B cell (primary cell): ENCODE measurements around the gene CHD6. TPM values are rescaled to one million over a fixed set of nuclear protein-coding genes. Genes with fewer than 3 reads are reported as not detected.

Experiments
- ATAC-seq: fragments of 200-7000 bp; cut with Tn5 transposase; one replicate; pipeline ENCODE4 v1.10.0; 2021; ENCODE audit warnings: low read depth, mild to moderate bottlenecking, moderate number of reproducible peaks, moderate library complexity
- CTCF ChIA-PET: fragments of 350-600 bp; sonication (Branson Sonifier 250); formaldehyde crosslinking; loops from one replicate; lab custom pipeline; 2021; ENCODE audit warnings: antibody characterized with exemption, inconsistent platforms; lab: Charles Lee
- POLR2A ChIA-PET: fragments of 350-600 bp; sonication (Branson Sonifier 250); formaldehyde crosslinking; loops from one replicate; lab custom pipeline; 2021; ENCODE audit warnings: antibody characterized with exemption; lab: Charles Lee
- DNase-seq: peaks from one replicate; pipeline ENCODE4 v3.0.0; 2013
- H2AFZ ChIP-seq: 2 replicates; pipeline ENCODE4 v1.6.1; 2012; ENCODE audit warnings: mild to moderate bottlenecking, low read depth, low read length; ENCODE audit not compliant: insufficient read depth, poor library complexity, severe bottlenecking
- H3K27ac ChIP-seq, 2 donors: 1 replicate in 1 of 2; 2 replicates in 1 of 2; pipeline ENCODE4 v1.5.1; 2012 to 2013; ENCODE audit warnings: low read length in 2 of 2, mild to moderate bottlenecking in 2 of 2, moderate library complexity in 1 of 2
- H3K27me3 ChIP-seq, 4 experiments: fragments of 200-600 bp in 1 of 4; sonication (generic) in 1 of 4; replicated peaks in 1 of 4; 1 replicate in 2 of 4; 2 replicates in 2 of 4; pipeline versions ENCODE4 v1.6.1 to v1.7.0; 2013 to 2016; ENCODE audit warnings: low read length in 3 of 4, mild to moderate bottlenecking in 2 of 4, mixed read lengths in 1 of 4, moderate library complexity in 1 of 4; ENCODE audit not compliant: insufficient read depth in 4 of 4, control insufficient read depth in 3 of 4; ENCODE audit errors: control extremely low read depth in 1 of 4
- H3K36me3 ChIP-seq, 2 experiments: replicated peaks in 1 of 2; 1 replicate in 1 of 2; 2 replicates in 1 of 2; pipeline versions ENCODE4 v1.6.1 to v1.7.1; 2013; ENCODE audit warnings: low read length in 1 of 2; ENCODE audit not compliant: insufficient read depth in 2 of 2, control insufficient read depth in 1 of 2; ENCODE audit errors: control extremely low read depth in 1 of 2, extremely low read depth in 1 of 2
- H3K4me1 ChIP-seq, 2 donors: fragments of 200-600 bp in 1 of 2; sonication (generic) in 1 of 2; 1 replicate in 1 of 2; 2 replicates in 1 of 2; pipeline versions ENCODE4 v1.5.1 to v1.6.1; 2013 to 2017; ENCODE audit warnings: low read length in 2 of 2; ENCODE audit not compliant: control insufficient read depth in 2 of 2, insufficient read depth in 2 of 2
- H3K4me2 ChIP-seq: replicated peaks from 2 replicates; pipeline ENCODE3; 2012; ENCODE audit warnings: mild to moderate bottlenecking, low read depth, low read length; ENCODE audit not compliant: poor library complexity, severe bottlenecking
- H3K4me3 ChIP-seq, 5 experiments: fragments of 200-600 bp in 1 of 5; sonication (generic) in 1 of 5; 1 replicate in 3 of 5; 2 replicates in 2 of 5; pipeline versions ENCODE4 v1.5.1 to v1.7.0; 2011 to 2016; ENCODE audit warnings: low read length in 4 of 5, mild to moderate bottlenecking in 4 of 5, low read depth in 2 of 5, control low read depth in 1 of 5, moderate library complexity in 1 of 5; ENCODE audit not compliant: insufficient read depth in 1 of 5; ENCODE audit errors: control extremely low read depth in 1 of 5, extremely low read depth in 1 of 5
- H3K79me2 ChIP-seq: fragments of 200-600 bp; sonication (generic); one replicate; pipeline ENCODE4 v1.6.0; 2016; ENCODE audit warnings: low read length; ENCODE audit not compliant: control insufficient read depth, insufficient read depth
- H3K9ac ChIP-seq: fragments of 200-600 bp; sonication (generic); 2 replicates; pipeline ENCODE4 v1.6.1; 2017; ENCODE audit warnings: mild to moderate bottlenecking, low read length, moderate library complexity
- H3K9me3 ChIP-seq, 3 donors: one replicate each; pipeline versions ENCODE4 v1.6.1 to v1.7.1; 2013; ENCODE audit warnings: low read length in 2 of 3; ENCODE audit not compliant: control insufficient read depth in 2 of 3, insufficient read depth in 1 of 3; ENCODE audit errors: control extremely low read depth in 1 of 3
- H4K20me1 ChIP-seq: 2 replicates; pipeline ENCODE4 v1.6.0; 2012; ENCODE audit warnings: mild to moderate bottlenecking, low read length; ENCODE audit not compliant: insufficient read depth, control insufficient read depth, poor library complexity, severe bottlenecking
- H3K27ac Mint-ChIP-seq: one replicate; pipeline ENCODE4 v1.8.0; 2021; ENCODE audit warnings: mixed read lengths
- H3K27me3 Mint-ChIP-seq: one replicate; pipeline ENCODE4 v1.8.0; 2021; ENCODE audit warnings: mixed read lengths
- H3K4me1 Mint-ChIP-seq: one replicate; pipeline ENCODE4 v1.8.0; 2021; ENCODE audit warnings: mixed read lengths
- H3K4me3 Mint-ChIP-seq: one replicate; pipeline ENCODE4 v1.8.0; 2021; ENCODE audit warnings: mixed read lengths
- H3K9me3 Mint-ChIP-seq: one replicate; pipeline ENCODE4 v1.8.0; 2022; ENCODE audit warnings: mixed read lengths; ENCODE audit not compliant: insufficient read depth
- CTCF ChIP-seq: fragments of 200-600 bp; IDR thresholded peaks from one replicate; pipeline ENCODE4 v1.8.0; 2022; ENCODE audit warnings: antibody characterized with exemption, mild to moderate bottlenecking
- EZH2 ChIP-seq: IDR thresholded peaks from 2 replicates; pipeline ENCODE4 v1.6.1; 2012; ENCODE audit warnings: borderline replicate concordance, low read depth, mild to moderate bottlenecking, moderate library complexity, low read length; ENCODE audit not compliant: insufficient read depth, poor library complexity, severe bottlenecking
- WGBS: methylation state at CpG from one replicate; pipeline ENCODE4 v1.1.5; 2013; ENCODE audit warnings: missing lambda C conversion rate; ENCODE audit not compliant: insufficient coverage; 5-methylcytosine and 5-hydroxymethylcytosine counted together
- intact Hi-C: fragments of 100-400 bp; cut with micrococcal nuclease; formaldehyde crosslinking; loops from one replicate; pipeline ENCODE4 v1.10.0; 2022
- polyA plus RNA-seq: library from polyadenylated mRNA; depleted of rRNA; stranded (reverse); fragments of >200 nt; gene quantifications from 2 replicates; pipeline ENCODE4 v1.2.3, GENCODE V29; 2012
- total RNA-seq, 2 donors: library from RNA; stranded (reverse); fragments of 120-200 nt in 1 of 2; gene quantifications; 1 replicate in 1 of 2; 2 replicates in 1 of 2; pipeline versions ENCODE4 v1.2.3 to v1.2.4, GENCODE V29; 2013 to 2022

Gene CHD6
- total and polyA plus RNA-seq, 2 donors (not counting 1 experiment from before 2014, with no cell fraction given): 10.3 to 117 TPM

- no peak overlapping the region for H3K4me3 Mint-ChIP-seq
- H3K36me3 ChIP-seq: peaks cover 10 to 94% of the 10 kb centered on the region in 2 experiments
- no peaks in the 10 kb centered on the region for H3K27me3 Mint-ChIP-seq
- ATAC-seq (no peak), DNase-seq (no peak)
- H3K4me1 Mint-ChIP-seq: no peaks in the 10 kb centered on the region
- H3K9ac ChIP-seq: no peak overlapping the region
- TF ChIP-seq EZH2 (no peak), CTCF (no peak)
- H3K9me3 Mint-ChIP-seq: no peaks in the 10 kb centered on the region
- H3K27ac ChIP-seq: no peak overlapping the region
- no peaks in the 10 kb centered on the region for H4K20me1 ChIP-seq
- H3K4me2 ChIP-seq: no peak overlapping the region
- no peak overlapping the region for H3K4me3 ChIP-seq
- no peak overlapping the region for H2AFZ ChIP-seq
- POLR2A ChIA-PET: no interaction called here
- CTCF ChIA-PET: interaction anchor here (0.8 to 2.8 kb wide), 2 partner anchors 240 to 277 kb away, joined by 3 to 6 read pairs; no protein-coding TSS in a partner anchor
- no peaks in the 10 kb centered on the region for H3K4me1 ChIP-seq
- no peaks in the 10 kb centered on the region for H3K79me2 ChIP-seq
- intact Hi-C loops: no loop called here
- WGBS: 100% methylated on average over 3 of the region's 12 CpGs
- no peaks in the 10 kb centered on the region for H3K9me3 ChIP-seq
- no peaks in the 10 kb centered on the region for H3K27me3 ChIP-seq
- no peak overlapping the region for H3K27ac Mint-ChIP-seq
Measured at GRCh38 chr20:41412324-41413120, 205.7 kb downstream of the CHD6 start.

DNA sequence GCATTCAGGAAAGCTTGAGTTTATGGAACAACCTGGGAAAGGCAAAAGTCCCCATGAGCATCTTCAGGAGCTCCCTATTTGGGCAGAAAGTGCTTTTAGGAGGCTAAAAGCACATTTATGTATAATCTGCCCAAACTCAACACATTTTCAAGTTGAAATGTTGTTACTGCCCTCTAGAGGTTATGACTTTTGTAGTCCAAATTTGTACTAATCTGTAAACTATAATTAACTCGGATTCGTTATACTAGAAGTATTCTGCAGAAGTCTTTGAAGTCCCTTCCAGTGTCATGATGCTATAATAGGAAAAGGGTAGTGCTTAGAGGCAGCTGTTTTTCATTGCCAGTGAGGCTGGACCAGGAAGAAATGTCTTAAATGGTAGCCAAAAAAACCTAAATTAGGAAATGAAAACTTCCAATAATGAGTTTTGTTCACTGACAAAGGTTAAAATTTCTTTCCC lies 206.8 kb downstream of the CHD6 start:
- no peaks in the 10 kb centered on the region for H3K9me3 Mint-ChIP-seq
- no peak overlapping the region for H3K4me3 Mint-ChIP-seq
- intact Hi-C loops: loop anchor here (1.0 kb wide), 1 partner anchor 276 kb away; no protein-coding TSS in a partner anchor
- no peak overlapping the region for H3K4me2 ChIP-seq
- no peaks in the 10 kb centered on the region for H3K9me3 ChIP-seq
- no peak overlapping the region for H3K4me3 ChIP-seq
- no peaks in the 10 kb centered on the region for H4K20me1 ChIP-seq
- H3K9ac ChIP-seq: no peak overlapping the region
- ATAC-seq: no peak
- H3K4me1 Mint-ChIP-seq: no peaks in the 10 kb centered on the region
- no peaks in the 10 kb centered on the region for H3K79me2 ChIP-seq
- TF ChIP-seq EZH2 (no peak), CTCF (no peak)
- H3K36me3 ChIP-seq: peaks cover 9 to 94% of the 10 kb centered on the region in 2 experiments
- POLR2A ChIA-PET: no interaction called here
- no CpG with 5 or more reads among the region's 2 CpGs for WGBS
- no peak overlapping the region for H2AFZ ChIP-seq
- no peaks in the 10 kb centered on the region for H3K27me3 Mint-ChIP-seq
- CTCF ChIA-PET: interaction anchor here (0.8 to 2.3 kb wide), 6 partner anchors 8 to 448 kb away, joined by 3 to 16 read pairs (median 4); no protein-coding TSS in a partner anchor
- H3K4me1 ChIP-seq: no peaks in the 10 kb centered on the region
- no peak overlapping the region for H3K27ac ChIP-seq
- DNase-seq: no peak
- H3K27ac Mint-ChIP-seq: no peak overlapping the region
- H3K27me3 ChIP-seq: no peaks in the 10 kb centered on the region
